SK-N-DZ (cell line): ENCODE results near the gene PSMB7.
"Not testable (repeated sequence)": the region's sequence is repeated elsewhere in the genome, so short reads cannot be mapped to it uniquely, and the experiment has no call there.

Experiments
- DNase-seq: peaks from one replicate; pipeline ENCODE4 v3.0.0-alpha.2; 2015; ENCODE audit warnings: low spot score

Gene PSMB7

GRCh38 chr9:124443625-124444024, 28.4 kb upstream of the PSMB7 start:
- DNase-seq = no peak

- DNase-seq = no peak
Measured at GRCh38 chr9:124442826-124443225, 27.6 kb upstream of the PSMB7 start.

GRCh38 chr9:124442379-124442778, 27.1 kb upstream of the PSMB7 start:
- no peak for DNase-seq

GRCh38 chr9:124441291-124441690, 26.0 kb upstream of the PSMB7 start:
- no peak for DNase-seq

GRCh38 chr9:124440786-124441185, 25.5 kb upstream of the PSMB7 start:
- no peak for DNase-seq

- no peak for DNase-seq
Measured at GRCh38 chr9:124439686-124440243, 24.5 kb upstream of the PSMB7 start.

GRCh38 chr9:124439086-124439485, 23.8 kb upstream of the PSMB7 start:
- DNase-seq = no peak

GRCh38 chr9:124438091-124438490, 22.8 kb upstream of the PSMB7 start:
- DNase-seq = no peak

- DNase-seq = no peak
Measured at GRCh38 chr9:124437086-124437485, 21.8 kb upstream of the PSMB7 start.

GRCh38 chr9:124436320-124436719, 21.1 kb upstream of the PSMB7 start:
- no peak for DNase-seq

GRCh38 chr9:124429530-124429867, 14.3 kb upstream of the PSMB7 start:
- no peak for DNase-seq

- no peak for DNase-seq
Measured at GRCh38 chr9:124428751-124429529, 13.7 kb upstream of the PSMB7 start.

- no peak for DNase-seq
Measured at GRCh38 chr9:124427281-124427680, 12.0 kb upstream of the PSMB7 start.

- DNase-seq = no peak
Measured at GRCh38 chr9:124426361-124426760, 11.1 kb upstream of the PSMB7 start.

- DNase-seq = not testable (repeated sequence)
Measured at GRCh38 chr9:124425733-124426132, 10.5 kb upstream of the PSMB7 start.

- no peak for DNase-seq
Measured at GRCh38 chr9:124423591-124423990, 8.3 kb upstream of the PSMB7 start.

- DNase-seq = no peak
Measured at GRCh38 chr9:124423155-124423554, 7.9 kb upstream of the PSMB7 start.

GRCh38 chr9:124420991-124421543, 5.8 kb upstream of the PSMB7 start:
- DNase-seq = no peak

GRCh38 chr9:124419832-124420489, 4.7 kb upstream of the PSMB7 start:
- DNase-seq = no peak

- no peak for DNase-seq
Measured at GRCh38 chr9:124415852-124416484, 726 bp upstream of the PSMB7 start.

GRCh38 chr9:124414612-124415011, 630 bp downstream of the PSMB7 start:
- DNase-seq = no peak

GRCh38 chr9:124412228-124412575, 3.0 kb downstream of the PSMB7 start:
- no peak for DNase-seq
